ENCODE data around the gene UPP2. TPM values are rescaled to one million over a fixed set of nuclear protein-coding genes. Genes with fewer than 3 reads are reported as not detected.

The UPP2 gene
- total and polyA plus RNA-seq, 2 of the 13 experiments (the other 11 are each of a cell fraction or from before 2014, with no cell fraction given) = 0.07 to 0.28 TPM

- peak; percentile 92 for TF ChIP-seq POGZ (CRISPR knock-in tag; IDR thresholded peaks at IDR 0.05)
- TF ChIP-seq ZNF264 (CRISPR knock-in tag; IDR thresholded peaks at IDR 0.05) = peak; percentile 60; the same call in 1 of the 2 replicates
- peak; percentile 83 for TF ChIP-seq HOXA3 (CRISPR knock-in tag; IDR thresholded peaks at IDR 0.05)
- no peak for TF ChIP-seq REXO4 (CRISPR knock-in tag; IDR thresholded peaks at IDR 0.05; ENCODE audit: borderline replicate concordance)
- TF ChIP-seq SOX5 (CRISPR knock-in tag; IDR thresholded peaks at IDR 0.05; ENCODE audit: borderline replicate concordance) = peak; percentile 83
- TF ChIP-seq, protein P1, sequence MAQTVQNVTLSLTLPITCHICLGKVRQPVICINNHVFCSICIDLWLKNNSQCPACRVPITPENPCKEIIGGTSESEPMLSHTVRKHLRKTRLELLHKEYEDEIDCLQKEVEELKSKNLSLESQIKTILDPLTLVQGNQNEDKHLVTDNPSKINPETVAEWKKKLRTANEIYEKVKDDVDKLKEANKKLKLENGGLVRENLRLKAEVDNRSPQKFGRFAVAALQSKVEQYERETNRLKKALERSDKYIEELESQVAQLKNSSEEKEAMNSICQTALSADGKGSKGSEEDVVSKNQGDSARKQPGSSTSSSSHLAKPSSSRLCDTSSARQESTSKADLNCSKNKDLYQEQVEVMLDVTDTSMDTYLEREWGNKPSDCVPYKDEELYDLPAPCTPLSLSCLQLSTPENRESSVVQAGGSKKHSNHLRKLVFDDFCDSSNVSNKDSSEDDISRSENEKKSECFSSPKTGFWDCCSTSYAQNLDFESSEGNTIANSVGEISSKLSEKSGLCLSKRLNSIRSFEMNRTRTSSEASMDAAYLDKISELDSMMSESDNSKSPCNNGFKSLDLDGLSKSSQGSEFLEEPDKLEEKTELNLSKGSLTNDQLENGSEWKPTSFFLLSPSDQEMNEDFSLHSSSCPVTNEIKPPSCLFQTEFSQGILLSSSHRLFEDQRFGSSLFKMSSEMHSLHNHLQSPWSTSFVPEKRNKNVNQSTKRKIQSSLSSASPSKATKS (CRISPR knock-in tag; IDR thresholded peaks at IDR 0.05) = no peak
- no peak for TF ChIP-seq ZNF510 (CRISPR knock-in tag; IDR thresholded peaks at IDR 0.05; ENCODE audit: low read depth)
- TF ChIP-seq CBFB (CRISPR knock-in tag; IDR thresholded peaks at IDR 0.05) = no peak
- TF ChIP-seq ZNF441 (CRISPR knock-in tag; IDR thresholded peaks at IDR 0.05; ENCODE audit: borderline replicate concordance) = peak; percentile 83; the same call in 1 of the 2 replicates
- no peak for TF ChIP-seq PREB (CRISPR knock-in tag; IDR thresholded peaks at IDR 0.05)
- TF ChIP-seq NR0B2 (CRISPR knock-in tag; IDR thresholded peaks at IDR 0.05) = no peak
- TF ChIP-seq, protein P2, sequence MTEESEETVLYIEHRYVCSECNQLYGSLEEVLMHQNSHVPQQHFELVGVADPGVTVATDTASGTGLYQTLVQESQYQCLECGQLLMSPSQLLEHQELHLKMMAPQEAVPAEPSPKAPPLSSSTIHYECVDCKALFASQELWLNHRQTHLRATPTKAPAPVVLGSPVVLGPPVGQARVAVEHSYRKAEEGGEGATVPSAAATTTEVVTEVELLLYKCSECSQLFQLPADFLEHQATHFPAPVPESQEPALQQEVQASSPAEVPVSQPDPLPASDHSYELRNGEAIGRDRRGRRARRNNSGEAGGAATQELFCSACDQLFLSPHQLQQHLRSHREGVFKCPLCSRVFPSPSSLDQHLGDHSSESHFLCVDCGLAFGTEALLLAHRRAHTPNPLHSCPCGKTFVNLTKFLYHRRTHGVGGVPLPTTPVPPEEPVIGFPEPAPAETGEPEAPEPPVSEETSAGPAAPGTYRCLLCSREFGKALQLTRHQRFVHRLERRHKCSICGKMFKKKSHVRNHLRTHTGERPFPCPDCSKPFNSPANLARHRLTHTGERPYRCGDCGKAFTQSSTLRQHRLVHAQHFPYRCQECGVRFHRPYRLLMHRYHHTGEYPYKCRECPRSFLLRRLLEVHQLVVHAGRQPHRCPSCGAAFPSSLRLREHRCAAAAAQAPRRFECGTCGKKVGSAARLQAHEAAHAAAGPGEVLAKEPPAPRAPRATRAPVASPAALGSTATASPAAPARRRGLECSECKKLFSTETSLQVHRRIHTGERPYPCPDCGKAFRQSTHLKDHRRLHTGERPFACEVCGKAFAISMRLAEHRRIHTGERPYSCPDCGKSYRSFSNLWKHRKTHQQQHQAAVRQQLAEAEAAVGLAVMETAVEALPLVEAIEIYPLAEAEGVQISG (CRISPR knock-in tag; IDR thresholded peaks at IDR 0.05) = peak; percentile 69
- TF ChIP-seq ZNF776 (CRISPR knock-in tag; IDR thresholded peaks at IDR 0.05) = no peak
- TF ChIP-seq ZFYVE20 (CRISPR knock-in tag; IDR thresholded peaks at IDR 0.05; ENCODE audit: borderline replicate concordance, low read depth) = no peak
- peak; percentile 49; the same call in 1 of the 2 replicates for TF ChIP-seq ZNF232 (CRISPR knock-in tag; IDR thresholded peaks at IDR 0.05; ENCODE audit: borderline replicate concordance)
- TF ChIP-seq DNMT1 (CRISPR knock-in tag; IDR thresholded peaks at IDR 0.05) = no peak
- no peak for TF ChIP-seq ZNF547 (CRISPR knock-in tag; IDR thresholded peaks at IDR 0.05)
- no peak for TF ChIP-seq ZNF549 (CRISPR knock-in tag; IDR thresholded peaks at IDR 0.05)
- TF ChIP-seq, protein P3, sequence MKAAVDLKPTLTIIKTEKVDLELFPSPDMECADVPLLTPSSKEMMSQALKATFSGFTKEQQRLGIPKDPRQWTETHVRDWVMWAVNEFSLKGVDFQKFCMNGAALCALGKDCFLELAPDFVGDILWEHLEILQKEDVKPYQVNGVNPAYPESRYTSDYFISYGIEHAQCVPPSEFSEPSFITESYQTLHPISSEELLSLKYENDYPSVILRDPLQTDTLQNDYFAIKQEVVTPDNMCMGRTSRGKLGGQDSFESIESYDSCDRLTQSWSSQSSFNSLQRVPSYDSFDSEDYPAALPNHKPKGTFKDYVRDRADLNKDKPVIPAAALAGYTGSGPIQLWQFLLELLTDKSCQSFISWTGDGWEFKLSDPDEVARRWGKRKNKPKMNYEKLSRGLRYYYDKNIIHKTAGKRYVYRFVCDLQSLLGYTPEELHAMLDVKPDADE (CRISPR knock-in tag; IDR thresholded peaks at IDR 0.05) = no peak
- TF ChIP-seq ZNF460 (CRISPR knock-in tag; IDR thresholded peaks at IDR 0.05; ENCODE audit: borderline replicate concordance) = no peak
- peak; percentile 67 for TF ChIP-seq CEBPG (CRISPR knock-in tag; IDR thresholded peaks at IDR 0.05)
- peak; percentile 81; the same call in 1 of the 2 replicates for TF ChIP-seq PITX1 (CRISPR knock-in tag; IDR thresholded peaks at IDR 0.05)
- TF ChIP-seq ZNF205 (CRISPR knock-in tag; IDR thresholded peaks at IDR 0.05) = peak; percentile 38; the same call in 1 of the 2 replicates
Observed at GRCh38 chr2:158128168-158128973, 26.7 kb downstream of the UPP2 start (continued).
